NT2/D1 (cell line): ENCODE results near the gene KIRREL2.

Experiments
- SUZ12 ChIP-seq: IDR thresholded peaks from 2 replicates; pipeline ENCODE4 v1.6.1; 2011; ENCODE audit not compliant: insufficient read length, insufficient read depth; ENCODE audit errors: extremely low read depth
- YY1 ChIP-seq: IDR thresholded peaks from 2 replicates; pipeline ENCODE4 v1.6.1; 2011; ENCODE audit not compliant: insufficient read length, insufficient read depth

GRCh38 chr19:35863018-35863417 lies 6.3 kb downstream of the KIRREL2 start:
- TF ChIP-seq YY1, result no peak
- no peak for TF ChIP-seq SUZ12
